ENCODE data around the gene ENPP6. TPM values are rescaled to one million over a fixed set of nuclear protein-coding genes. Genes with fewer than 3 reads are reported as not detected.

The ENPP6 gene
- polyA plus RNA-seq, 2 of the 4 experiments (the other 2 are of a cell fraction) = not detected

DNA sequence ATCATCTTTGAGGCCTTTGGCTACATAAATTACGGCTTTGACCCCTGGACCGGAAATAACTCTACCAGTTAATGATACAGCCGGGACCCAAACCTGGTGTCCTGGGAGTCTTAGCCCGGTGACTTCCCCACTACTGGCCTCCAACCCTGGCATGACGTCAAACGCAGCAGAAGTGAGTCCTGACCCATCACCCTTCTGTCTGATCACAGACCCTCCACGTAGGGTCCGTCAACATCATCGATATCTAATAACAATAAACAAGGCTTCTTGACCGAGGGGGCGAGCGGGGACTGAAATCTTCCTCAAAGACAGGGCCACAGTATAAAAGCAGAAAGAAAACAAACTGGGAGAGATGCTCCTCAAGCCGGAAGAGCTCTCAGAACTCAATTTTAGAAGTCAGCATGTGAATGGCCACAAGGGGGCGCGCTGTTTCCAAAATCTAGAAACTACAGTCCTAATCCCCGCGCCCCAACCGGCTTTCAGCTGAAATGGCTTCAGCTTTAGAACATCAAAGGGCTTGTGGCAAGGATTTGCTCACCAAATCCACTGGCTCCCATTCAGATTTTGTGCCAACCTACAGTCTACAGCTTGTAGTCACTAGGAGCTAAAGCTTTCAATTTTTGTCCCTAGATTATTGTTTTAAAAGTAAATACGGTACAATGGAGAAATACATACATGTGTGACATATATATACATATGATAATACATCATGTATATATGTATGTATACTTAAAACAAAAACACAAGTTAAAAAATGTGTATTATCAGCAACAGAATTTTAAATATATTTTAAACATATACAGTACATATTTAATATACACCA is 46.4 kb upstream of the ENPP6 start:
- TF ChIP-seq, protein P1, sequence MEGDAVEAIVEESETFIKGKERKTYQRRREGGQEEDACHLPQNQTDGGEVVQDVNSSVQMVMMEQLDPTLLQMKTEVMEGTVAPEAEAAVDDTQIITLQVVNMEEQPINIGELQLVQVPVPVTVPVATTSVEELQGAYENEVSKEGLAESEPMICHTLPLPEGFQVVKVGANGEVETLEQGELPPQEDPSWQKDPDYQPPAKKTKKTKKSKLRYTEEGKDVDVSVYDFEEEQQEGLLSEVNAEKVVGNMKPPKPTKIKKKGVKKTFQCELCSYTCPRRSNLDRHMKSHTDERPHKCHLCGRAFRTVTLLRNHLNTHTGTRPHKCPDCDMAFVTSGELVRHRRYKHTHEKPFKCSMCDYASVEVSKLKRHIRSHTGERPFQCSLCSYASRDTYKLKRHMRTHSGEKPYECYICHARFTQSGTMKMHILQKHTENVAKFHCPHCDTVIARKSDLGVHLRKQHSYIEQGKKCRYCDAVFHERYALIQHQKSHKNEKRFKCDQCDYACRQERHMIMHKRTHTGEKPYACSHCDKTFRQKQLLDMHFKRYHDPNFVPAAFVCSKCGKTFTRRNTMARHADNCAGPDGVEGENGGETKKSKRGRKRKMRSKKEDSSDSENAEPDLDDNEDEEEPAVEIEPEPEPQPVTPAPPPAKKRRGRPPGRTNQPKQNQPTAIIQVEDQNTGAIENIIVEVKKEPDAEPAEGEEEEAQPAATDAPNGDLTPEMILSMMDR (IDR thresholded peaks at IDR 0.05) = peak; percentile 72
- TF ChIP-seq RAD21 (conservative IDR thresholded peaks at IDR 0.05 in 1 of 2, IDR thresholded peaks at IDR 0.05 in 1 of 2) (peak; percentile 81 to 85), HDAC2 (IDR thresholded peaks at IDR 0.05) (no peak), HEYL (CRISPR knock-in tag; IDR thresholded peaks at IDR 0.05) (no peak), SMC3 (IDR thresholded peaks at IDR 0.05) (peak; percentile 89), JUN (IDR thresholded peaks at IDR 0.05) (no peak), HOXA7 (CRISPR knock-in tag; IDR thresholded peaks at IDR 0.05) (no peak)
- TF ChIP-seq, protein P2, sequence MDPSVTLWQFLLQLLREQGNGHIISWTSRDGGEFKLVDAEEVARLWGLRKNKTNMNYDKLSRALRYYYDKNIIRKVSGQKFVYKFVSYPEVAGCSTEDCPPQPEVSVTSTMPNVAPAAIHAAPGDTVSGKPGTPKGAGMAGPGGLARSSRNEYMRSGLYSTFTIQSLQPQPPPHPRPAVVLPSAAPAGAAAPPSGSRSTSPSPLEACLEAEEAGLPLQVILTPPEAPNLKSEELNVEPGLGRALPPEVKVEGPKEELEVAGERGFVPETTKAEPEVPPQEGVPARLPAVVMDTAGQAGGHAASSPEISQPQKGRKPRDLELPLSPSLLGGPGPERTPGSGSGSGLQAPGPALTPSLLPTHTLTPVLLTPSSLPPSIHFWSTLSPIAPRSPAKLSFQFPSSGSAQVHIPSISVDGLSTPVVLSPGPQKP (IDR thresholded peaks at IDR 0.05; ENCODE audit: low read depth, low read length) = no peak
- ATAC-seq (peak; percentile 54 to 75), FAIRE-seq (no peak), DNase-seq (ENCODE audit: low read depth in 1 of 2, low spot score in 1 of 2) (peak; percentile 70 to 89)
- WGBS (ENCODE audit: missing lambda C conversion rate) = 12% methylated on average over 17 of the region's 19 CpGs
- ChIA-PET CTCF (interaction anchor here (0.5 to 5.8 kb wide), 46 partner anchors 9 to 470 kb away, joined by 3 to 57 read pairs (median 4); partner anchors contain the start of genes CASP3, CENPU and IRF2), POLR2A (interaction anchor here (0.7 to 3.0 kb wide), 4 partner anchors 211 to 385 kb away, joined by 3 to 22 read pairs (median 10); partner anchors contain the start of genes CASP3, IRF2 and PRIMPOL)
- Histone ChIP-seq H3K4me2 (no peak overlapping the region), H3K4me3 (no peak overlapping the region), H3K9me3 (no peaks in the 10 kb centered on the region), H3K27ac (no peak overlapping the region), H3K4me1 (peaks cover 21% of the 10 kb centered on the region)

GRCh38 chr4:184263461-184263860 is 45.8 kb upstream of the ENPP6 start:
- peaks cover 21% of the 10 kb centered on the region for H3K4me1 ChIP-seq
- ChIA-PET POLR2A (interaction anchor here (0.7 to 3.0 kb wide), 4 partner anchors 211 to 386 kb away, joined by 3 to 22 read pairs (median 10); partner anchors contain the start of genes CASP3, IRF2 and PRIMPOL), CTCF (interaction anchor here (0.5 to 5.8 kb wide), 36 partner anchors 9 to 385 kb away, joined by 3 to 57 read pairs (median 4); partner anchors contain the start of genes CASP3 and IRF2)
- WGBS (ENCODE audit: missing lambda C conversion rate) = 47% methylated on average over 5 of the region's 5 CpGs
- H3K27ac ChIP-seq = no peak overlapping the region
- TF ChIP-seq RFX5 (IDR thresholded peaks at IDR 0.05) (no peak), ESRRA (IDR thresholded peaks at IDR 0.05; ENCODE audit: borderline replicate concordance, low read length) (no peak), EHMT2 (IDR thresholded peaks at IDR 0.05; ENCODE audit: low read depth) (no peak), MAZ (IDR thresholded peaks at IDR 0.05; ENCODE audit: borderline replicate concordance, low read depth, low read length) (no peak), CHD4 (IDR thresholded peaks at IDR 0.05; ENCODE audit: borderline replicate concordance) (no peak), RNF2 (IDR thresholded peaks at IDR 0.05; ENCODE audit: borderline replicate concordance, low read depth) (no peak), ZNF302 (CRISPR knock-in tag; IDR thresholded peaks at IDR 0.05) (no peak), EHF (CRISPR knock-in tag; IDR thresholded peaks at IDR 0.05) (no peak), HOXA7 (CRISPR knock-in tag; IDR thresholded peaks at IDR 0.05) (no peak), CBX8 (IDR thresholded peaks at IDR 0.05) (no peak), HOXB5 (CRISPR knock-in tag; IDR thresholded peaks at IDR 0.05) (no peak), EP300 (IDR thresholded peaks at IDR 0.05) (no peak)
- TF ChIP-seq, protein P1 (IDR thresholded peaks at IDR 0.05) = no peak
- H3K4me3 ChIP-seq = no peak overlapping the region
- DNase-seq (ENCODE audit: low read depth in 1 of 2, low spot score in 1 of 2) (no peak), FAIRE-seq (no peak), ATAC-seq (no peak)
- no peaks in the 10 kb centered on the region for H3K9me3 ChIP-seq
- H3K4me2 ChIP-seq = no peak overlapping the region
